ENCODE data around the gene MAST4.

The MAST4 gene
- total RNA-seq = 46.8 to 57.6 reads per million in 2 donors

DNA sequence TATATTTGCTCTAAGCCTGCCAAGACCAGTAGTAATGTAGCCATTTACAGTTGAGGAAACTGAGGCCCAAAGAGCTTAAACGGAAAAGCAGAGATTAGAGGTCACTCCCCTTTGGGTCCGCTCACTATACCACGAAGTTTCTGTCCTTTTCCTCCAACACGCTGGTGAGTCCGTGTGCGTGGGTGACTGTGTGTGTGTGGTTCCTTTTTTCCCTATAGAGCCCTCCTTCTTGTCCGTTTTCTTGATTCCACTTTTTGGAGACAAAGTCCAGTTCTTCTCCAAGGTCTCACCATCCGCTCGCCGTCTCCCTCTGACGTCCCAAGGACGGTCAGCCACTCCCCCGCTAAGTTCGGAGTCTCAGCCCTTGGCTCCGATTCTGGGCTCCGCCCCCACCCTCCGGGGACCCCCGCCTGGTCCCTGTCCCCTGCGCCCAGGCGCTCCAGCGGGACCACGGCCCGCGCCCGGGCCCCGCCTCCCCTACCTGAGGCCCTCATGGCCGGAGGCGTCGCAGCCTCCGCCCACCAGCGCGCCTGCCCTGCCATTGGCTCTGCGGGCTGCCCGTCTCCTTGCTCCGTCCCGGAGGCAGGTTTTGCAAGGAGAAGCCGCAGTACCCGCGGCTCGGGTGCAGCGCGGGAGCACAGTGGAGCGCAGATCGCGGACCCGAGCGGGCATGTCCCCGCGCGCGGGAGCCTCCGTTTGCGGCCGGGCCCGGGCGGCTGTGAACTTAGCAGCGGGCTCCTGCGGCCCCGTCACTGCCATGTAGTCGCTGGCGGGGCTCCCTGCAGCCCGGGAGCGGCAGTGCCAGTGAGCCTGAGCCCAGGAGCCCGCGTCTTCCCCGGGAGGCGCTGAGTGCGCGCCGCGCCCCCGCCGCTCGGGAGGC lies at the start of gene MAST4:
Gene MAST4, plus strand, starts transcription at position 638 of the 880 bp plus-strand sequence. CDS start 263 bp downstream, outside the sequence.
- DNase-seq = no peak

DNA sequence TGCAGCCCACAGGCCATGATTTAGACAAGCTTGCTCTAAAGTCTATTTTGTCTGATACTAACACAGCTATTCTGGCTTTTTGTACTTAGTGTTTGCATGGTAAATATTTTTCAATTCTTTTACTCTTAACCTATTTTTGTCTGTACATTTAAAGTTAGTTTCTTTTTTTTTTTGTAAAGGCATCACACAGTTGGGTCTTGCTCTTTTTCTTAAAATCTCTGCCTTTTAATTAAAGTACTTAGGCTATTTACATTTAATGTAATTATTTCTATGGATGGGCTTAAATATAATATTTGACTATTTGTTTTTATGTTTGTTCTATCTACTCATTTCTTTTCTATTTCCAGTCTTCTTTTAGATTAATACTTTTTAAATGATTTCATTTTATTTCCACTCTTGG lies 49.7 kb upstream of the MAST4 start:
- DNase-seq = no peak

DNA sequence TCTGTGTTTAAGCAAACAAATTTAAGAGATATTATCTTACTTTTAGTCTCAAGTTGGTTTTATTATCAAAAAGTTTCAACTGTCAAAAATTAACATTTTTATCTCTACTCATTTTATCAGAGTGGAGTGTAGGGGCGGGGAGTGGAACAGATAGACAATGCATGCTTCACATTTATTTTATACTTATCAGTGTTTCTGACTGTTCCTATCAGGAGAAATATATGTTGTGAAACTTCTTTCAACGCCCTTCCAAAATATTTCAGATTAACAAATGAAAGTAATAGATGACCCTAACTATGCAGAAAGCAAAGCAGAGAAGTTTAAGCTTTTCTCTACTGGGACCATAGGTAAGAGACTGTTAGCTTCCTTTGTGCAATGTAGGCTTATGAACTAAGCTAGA lies 44.9 kb upstream of the MAST4 start:
- no peak for DNase-seq

DNA sequence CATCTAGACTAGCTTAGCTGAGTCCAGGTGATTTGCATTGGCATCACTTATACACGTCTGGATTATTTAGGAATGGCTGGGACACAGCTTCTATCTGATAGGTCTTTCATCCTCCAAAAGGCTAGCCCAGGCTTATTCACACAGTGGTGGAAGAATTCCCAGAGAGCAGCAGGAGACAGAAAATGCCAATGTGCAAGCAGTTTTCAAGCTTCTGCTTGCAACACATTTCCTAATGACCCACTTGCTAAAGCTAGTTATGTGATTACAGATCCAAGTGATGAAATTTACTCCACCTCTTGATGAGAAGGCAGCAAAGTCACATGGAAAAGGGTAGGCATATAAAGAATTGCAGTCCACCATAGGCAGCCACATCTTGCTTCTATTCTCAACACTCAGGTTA lies 44.2 kb upstream of the MAST4 start:
- DNase-seq = no peak

DNA sequence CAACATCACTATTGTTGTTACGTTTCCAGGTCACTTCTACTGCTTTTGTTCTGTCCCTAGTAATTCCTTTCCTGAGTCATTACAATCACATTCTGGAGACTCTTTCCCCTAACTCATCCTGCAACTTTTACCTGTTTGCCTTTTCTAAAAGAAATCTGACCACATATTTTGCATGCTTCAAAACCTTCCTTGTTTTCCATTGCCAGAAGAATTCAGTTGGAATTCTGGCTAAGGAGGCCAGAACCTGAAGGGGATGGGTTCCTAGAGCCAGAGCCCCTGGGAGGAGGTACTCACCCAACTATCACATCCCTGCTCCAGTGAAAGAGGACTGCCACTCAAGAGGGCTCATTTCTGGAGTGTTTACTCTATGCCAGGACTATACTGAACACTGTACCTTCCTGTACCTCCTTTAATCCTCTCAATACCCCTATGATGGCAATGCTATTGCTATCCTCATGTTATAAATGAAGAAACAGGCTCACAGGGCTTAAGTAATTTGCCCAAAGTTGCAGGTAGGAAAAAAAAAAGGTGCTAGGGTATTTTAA lies 42.8 kb upstream of the MAST4 start:
- no peak for DNase-seq

DNA sequence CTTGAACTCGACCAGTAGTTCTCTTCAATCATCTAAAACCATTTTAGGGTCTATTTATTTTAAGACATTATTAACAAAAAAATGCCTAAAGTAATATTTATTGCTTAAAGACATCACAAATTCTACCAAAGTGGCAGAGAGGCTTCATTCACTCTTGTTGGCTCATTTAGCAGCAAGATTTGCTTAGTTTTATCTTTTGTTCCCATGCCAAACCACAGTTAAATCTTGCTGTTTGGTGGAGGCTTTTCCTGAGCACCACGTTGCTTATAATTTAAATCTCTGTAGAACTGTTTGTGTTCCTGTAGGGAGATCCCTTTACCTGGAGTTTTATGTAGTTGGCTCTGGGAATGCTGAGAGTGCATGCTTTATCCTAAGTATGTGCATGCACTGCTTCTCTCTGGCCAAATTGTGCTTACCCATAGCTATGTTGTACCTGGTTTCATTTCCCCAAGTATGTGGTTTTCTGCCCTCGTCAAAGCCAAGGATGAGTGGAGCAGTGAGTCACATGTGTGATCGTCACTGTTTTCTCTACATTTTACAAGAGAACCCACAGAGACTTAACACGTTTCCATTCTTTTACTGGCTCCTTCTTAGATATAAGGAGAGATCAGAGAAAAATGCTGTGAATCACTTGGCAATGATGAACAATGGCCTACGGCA lies 42.1 kb upstream of the MAST4 start:
- DNase-seq = no peak

DNA sequence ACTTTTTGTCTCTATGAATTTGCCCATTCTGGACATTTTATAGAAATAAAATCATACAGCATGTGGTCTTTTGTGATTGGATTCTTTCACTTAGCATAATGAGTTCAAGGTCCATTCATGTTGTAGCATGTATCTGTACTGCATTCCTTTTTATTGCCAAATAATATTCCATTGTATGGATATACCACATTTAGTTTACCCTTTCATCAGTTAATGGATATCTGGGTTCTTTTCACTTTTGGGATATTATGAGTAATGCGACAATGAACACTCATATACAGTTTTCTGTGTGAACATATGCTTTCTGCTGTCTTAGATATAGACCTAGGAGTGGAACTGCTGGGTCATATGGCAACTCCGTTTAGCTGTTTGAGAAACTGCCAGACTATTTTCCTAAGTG lies 41.3 kb upstream of the MAST4 start:
- no peak for DNase-seq

DNA sequence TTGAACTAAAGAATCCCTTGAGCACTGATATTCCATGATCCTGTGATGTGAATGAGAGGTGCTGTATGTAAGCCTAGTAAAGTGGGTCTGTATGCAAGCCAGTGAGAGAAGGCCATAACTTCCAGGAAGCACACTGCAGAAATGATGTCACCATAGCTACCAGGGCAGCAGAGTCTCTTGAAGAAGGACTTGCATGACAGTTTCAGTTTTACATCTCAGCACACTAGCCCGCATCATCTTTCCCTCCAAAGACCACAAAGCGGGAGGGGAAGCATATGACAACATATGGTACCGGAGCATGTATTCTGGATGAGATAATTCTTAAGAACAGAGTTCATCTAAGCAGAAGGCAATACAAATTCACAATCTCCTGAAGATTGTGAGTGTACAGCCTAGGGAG lies 37.6 kb upstream of the MAST4 start:
- no peak for DNase-seq

DNA sequence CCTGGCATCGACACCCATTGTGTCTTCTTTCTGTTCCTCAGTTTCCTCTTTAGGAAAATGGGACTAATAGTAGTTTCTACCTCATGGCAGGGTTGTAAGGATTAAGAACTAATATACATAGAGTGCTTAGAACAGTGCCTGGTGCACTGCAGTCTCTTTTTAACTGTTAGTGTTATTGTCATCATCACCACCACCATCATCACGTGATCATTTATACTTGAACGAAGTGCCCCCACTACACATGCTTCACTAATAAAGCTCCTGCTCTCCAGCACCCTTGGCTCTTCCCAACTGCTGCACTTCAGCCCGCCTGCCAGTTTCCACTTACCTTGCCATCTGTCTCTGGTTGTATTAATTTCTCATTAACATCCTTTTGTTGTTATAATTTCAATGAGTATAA lies 35.8 kb upstream of the MAST4 start:
- DNase-seq = no peak

DNA sequence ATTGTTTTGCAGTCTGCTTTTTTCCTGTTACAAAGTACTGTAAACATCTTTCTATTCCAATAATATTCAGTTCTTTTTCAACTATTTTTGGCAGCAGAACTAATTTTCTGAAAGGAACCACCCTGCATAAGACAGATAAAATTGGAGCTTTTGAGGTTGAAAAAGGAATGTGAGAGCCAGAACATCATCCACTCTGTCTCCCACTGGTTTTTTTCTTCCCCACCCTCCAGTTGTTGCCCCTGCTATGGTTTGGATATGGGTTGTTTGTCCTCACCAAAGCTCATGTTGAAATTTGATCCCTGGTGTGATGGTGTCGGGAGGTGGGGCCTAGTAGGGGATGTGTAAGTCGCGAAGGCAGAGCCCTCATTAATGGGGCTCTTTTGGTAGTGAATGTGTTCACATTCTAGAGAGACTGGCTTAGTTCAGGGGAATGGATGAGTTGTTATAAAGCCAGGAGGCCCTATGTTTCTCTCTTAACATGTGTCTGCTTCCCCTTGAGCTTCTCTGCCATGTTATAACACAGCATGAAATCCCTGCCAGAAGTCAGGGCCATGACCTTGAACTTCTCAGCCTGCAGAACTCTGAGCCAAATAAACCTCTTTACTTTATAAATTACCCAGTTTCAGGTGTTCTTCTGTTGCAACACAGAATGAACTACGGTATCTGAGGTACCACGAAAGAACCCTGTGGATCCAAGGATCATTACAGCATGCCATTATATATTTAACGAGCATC lies 34.8 kb upstream of the MAST4 start:
- no peak for DNase-seq

DNA sequence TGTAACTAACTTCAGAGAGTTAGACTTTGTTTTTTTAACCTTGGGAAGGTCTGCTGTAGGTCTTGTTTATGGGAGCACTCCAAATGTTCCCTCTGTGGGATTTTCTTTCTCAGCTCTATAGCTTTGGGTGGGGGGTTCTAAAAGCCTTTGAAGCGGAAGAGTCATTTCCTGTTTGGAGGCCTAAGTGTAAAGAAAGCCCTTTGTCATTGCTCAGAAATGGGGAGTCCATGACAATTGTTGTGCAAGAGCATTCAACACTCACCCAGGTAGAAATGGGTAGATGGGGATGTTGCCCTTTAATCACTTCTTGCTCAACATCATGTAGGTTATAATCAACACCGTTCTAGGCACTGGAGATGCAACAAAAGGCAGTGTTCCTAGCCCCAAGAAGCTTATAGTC lies 30.3 kb upstream of the MAST4 start:
- DNase-seq = no peak

DNA sequence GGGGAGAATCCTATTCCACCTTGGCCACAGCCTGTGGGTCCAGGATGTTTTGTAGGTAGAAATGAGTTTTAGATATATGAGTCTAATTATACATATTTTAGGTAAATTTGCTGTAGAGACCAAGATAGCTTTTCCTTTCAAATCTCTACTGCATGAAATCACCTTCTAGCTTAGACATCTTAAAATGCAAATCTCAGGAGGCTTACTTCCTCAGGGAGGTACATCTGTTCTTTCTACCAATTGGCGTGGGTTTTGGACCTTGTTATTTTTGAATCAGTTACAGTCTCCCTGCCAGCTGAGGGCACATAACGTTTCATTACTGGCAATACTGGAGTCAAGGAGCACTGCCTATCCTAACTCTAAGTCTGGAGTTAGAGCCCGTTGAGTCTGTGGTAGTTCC lies 28.7 kb upstream of the MAST4 start:
- DNase-seq = no peak

DNA sequence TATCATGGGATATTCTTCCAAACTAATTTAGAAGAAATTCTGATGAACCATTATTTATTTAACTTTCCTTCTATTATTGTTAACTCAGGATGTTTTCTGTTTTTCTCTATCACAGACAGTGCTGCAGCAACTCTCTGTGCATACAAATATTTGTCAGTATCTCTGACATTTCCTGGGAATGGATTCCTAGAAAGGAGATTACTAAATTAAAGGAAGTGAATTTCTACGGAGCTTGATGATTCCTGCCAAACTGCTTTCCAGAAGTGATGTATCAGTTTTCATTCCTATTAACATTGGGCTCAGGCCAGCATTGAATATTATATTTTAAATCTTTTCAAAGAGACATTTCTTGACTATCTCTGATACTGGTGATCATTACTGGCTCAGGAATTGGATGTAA lies 26.0 kb upstream of the MAST4 start:
- no peak for DNase-seq

DNA sequence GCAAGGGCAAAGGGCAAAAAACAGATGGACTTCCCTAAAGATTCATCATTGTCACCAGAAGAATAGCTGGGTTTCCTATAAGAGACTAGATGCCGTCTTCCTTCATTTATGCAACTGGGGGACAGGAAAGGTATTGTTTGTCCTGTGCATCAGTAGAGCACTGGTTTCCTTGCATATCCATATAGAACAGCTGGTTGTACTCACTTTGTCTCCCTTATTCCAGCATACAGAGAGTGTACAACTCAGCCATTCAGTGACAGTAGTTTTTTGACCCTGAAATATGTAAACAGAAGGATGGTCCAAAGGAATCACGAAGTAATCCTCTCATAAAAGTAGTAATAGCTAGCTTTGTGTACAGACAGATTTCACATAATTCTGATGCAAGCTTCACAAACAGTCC lies 22.5 kb upstream of the MAST4 start:
- DNase-seq = no peak

DNA sequence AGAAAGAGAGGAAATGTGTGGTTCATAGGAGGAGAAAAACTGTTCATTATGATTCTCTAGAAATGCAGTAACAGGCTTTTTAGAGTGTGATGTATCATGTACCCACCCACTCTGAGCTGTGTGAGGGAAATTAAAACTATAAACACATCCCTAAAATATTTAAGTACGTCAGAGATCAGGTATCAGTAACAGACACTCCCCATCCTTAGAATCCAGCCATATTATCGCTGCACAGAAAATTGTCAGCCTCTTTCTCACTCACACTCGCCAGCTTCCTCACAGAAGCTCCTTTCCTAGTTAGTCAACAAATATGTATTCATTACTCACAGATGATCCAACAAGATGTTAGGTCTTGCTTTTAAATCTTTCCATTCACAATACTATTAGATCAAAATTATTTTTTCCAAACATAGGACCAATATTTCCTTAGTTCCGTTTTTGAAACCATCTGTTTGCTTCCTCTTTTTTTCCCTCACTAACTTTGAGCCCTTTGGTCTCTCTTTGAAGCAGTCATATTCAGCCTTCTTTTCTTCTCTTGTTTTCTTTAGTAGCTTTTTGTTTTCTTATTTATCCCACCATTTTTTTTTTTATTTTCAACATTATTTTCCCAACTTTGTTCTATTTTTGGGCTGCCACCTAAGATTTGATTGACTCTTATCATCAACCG lies 13.6 kb upstream of the MAST4 start:
- DNase-seq = no peak

DNA sequence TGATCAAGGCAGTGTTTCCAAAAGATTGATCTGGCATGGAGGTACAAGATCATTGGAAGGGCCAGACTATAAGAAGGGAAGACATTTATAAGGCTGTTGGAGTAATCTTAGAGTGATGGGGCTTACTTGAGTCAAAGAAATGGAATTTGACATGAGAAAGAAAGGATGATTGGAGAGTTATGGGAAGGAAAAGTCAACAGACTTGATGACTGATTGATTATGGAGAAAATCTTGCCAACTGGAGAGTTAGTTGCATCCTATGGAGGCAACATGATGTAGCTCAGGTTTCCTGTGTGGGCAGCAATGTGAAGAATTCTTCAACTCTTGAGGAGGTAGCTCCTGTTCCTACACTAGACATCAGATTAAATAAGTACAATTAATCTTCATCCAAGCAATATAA lies 10.9 kb upstream of the MAST4 start:
- DNase-seq = no peak

DNA sequence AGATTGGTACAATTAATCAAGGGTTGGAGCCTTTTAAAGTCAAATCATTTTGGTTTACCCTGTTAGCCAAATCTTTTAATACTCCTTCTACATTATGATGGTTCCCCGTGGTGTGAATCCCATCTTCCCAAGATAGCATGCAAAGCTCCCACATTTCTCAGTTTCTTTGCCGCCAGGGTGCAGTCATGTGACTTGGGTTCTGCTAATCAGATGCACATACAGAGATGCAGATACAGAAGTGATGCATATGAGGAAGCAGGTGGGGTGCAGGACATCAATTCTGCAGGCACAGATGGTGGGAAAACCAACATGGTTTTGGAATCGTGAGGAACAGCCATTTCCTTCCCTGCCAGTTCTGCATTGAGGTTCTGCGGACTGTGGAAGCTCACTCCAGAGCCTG lies 8.4 kb upstream of the MAST4 start:
- DNase-seq = no peak

DNA sequence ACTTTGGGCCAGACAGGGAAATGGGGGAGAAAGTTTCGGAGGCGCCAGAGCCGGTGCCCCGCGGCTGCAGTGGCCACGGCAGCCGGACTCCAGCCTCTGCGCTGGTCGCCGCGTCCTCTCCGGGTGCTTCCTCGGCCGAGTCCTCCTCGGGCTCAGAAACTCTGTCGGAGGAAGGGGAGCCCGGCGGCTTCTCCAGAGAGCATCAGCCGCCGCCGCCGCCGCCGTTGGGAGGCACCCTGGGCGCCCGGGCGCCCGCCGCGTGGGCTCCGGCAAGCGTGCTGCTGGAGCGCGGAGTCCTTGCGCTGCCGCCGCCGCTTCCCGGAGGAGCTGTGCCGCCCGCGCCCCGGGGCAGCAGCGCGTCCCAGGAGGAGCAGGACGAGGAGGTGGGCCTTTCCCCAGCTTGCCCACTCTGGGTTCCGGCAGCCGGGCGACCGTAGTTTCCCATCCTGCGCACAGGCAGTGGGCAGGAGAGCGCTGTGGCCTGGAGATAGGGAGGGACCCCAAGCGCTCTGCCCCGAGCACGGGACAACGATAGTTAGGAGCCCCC lies 516 bp downstream of the MAST4 start:
- no peak for DNase-seq

DNA sequence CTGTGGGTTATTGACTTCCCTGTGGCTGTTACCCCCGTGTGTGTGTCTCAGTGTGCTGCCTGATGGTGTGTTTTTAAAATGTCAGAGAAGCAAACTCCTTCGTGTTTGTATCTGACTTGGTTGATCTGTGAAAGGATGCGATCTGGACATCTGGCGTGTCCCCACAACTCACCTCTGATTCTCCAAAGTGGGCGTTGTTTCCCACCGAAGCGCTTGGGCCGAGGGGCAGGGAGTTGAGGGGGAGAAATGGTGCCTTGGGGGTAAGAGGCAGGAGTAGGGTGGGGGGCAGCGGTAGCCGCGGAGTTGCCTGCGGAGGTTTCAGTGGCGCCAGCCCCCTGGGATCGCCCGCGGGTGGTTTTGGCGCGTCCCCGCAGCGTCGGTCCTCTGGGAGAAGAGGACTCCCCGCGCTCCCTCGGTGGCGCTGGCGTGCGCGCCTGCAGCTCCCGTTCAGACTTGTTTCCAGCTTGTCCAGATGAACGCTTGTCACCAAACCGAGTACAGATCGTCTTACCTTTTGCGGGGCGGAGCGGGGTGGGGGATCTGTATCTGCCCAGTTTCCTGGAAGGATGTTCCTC lies 1.1 kb downstream of the MAST4 start:
- DNase-seq = no peak

DNA sequence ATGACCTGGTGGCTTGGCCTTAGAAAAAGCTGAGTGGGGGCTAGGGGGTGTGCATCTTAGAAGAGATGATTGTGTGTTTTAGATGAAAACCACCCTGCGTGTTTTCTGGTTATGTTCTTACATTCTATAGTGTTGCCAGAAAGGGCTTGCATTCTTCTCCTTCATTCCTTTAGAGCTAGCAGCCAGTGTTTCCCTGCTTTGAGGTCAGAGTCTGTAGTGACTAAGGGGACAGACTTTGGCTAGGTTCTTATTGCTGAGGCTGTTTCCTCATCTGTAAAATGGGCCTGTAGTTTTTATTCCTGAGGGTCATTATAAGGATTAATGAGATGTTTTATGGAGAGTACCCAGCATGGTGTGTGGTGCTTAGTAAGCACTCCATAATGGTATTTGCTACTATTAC lies 6.4 kb downstream of the MAST4 start:
- no peak for DNase-seq

DNA sequence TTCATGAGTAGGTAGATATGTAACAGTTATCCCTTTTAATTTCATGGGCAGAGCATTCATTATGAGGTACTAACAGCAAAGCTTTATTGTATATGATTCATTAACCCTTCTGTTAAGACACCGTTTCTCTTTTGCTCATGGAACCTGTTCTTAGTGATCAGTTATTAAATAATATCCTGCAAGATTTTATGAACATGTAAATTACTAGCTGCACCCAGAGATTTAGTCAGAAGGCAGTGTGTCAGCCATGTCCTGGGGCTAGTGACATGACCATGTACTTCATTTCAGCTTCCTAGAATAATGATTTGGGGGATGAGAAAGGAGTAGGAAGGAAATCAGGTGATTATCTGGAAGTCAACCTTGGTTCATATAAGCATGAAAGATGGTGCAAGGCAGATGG lies 7.0 kb downstream of the MAST4 start:
- no peak for DNase-seq

DNA sequence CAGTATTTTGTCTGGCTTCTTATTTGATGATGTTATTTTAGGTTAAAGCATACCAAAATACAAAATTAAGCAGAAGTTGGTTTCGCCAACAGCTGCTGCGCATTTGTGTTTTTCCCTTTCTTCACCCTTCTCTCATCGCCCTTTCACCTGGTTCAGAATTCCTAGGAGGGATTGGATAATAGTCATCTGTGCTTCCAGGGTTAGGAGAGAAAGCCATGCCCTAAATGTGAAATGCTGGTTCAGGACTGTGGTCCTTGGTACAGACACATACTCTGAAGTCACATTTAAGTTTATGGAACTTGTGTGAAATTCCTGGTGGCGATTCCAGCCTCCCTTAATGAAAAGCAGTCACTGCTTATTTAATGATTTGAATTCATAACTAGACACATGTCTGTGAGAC lies 7.7 kb downstream of the MAST4 start:
- no peak for DNase-seq
